OCI-LY1 (cell line): ENCODE results near the gene SNX5.

Experiments used
- CTCF ChIP-seq: fragments of 200-600 bp; sonication (generic), shearing (Covaris generic); IDR thresholded peaks from 2 replicates; pipeline ENCODE4 v1.5.1; 2017; ENCODE audit warnings: mild to moderate bottlenecking, antibody characterized with exemption, low read length, moderate library complexity, mixed read lengths
- EZH2 ChIP-seq: fragments of 200-600 bp; sonication (generic), shearing (Covaris generic); IDR thresholded peaks from 2 replicates; pipeline ENCODE4 v1.8.0; 2017; ENCODE audit warnings: borderline replicate concordance, mixed run types, mild to moderate bottlenecking, antibody characterized with exemption, low read length, moderate library complexity, mixed read lengths

GRCh38 chr20:18014411-18014810, 45.8 kb upstream of the SNX5 start:
- no peak for TF ChIP-seq CTCF
- TF ChIP-seq EZH2: no peak
